ENCODE measurements around the gene OSBP2.

OSBP2 gene

DNA sequence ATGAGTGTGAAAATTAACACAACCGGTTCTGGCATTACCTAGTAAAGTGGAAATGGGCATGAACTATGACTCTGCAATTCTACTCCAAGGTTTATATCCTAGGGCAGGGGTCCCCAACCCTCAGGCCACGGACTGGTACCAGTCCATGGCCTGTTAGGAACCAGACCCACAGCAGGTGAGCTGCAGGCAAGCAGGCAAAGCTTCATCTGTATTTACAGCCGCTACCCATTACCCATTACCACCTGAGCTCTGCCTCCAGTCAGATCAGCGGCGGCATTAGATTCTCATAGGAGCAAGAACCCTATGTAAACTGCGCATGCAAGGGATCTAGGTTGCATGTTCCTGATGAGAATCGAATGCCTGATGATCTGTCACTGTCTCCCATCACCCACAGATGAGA is 224.1 kb downstream of the OSBP2 start:
- DNase-seq (ENCODE audit: low read depth), result no peak
- H3K4me3 ChIP-seq (ENCODE audit: low read depth, low read length), result no peak overlapping the region
- TF ChIP-seq, protein P1, sequence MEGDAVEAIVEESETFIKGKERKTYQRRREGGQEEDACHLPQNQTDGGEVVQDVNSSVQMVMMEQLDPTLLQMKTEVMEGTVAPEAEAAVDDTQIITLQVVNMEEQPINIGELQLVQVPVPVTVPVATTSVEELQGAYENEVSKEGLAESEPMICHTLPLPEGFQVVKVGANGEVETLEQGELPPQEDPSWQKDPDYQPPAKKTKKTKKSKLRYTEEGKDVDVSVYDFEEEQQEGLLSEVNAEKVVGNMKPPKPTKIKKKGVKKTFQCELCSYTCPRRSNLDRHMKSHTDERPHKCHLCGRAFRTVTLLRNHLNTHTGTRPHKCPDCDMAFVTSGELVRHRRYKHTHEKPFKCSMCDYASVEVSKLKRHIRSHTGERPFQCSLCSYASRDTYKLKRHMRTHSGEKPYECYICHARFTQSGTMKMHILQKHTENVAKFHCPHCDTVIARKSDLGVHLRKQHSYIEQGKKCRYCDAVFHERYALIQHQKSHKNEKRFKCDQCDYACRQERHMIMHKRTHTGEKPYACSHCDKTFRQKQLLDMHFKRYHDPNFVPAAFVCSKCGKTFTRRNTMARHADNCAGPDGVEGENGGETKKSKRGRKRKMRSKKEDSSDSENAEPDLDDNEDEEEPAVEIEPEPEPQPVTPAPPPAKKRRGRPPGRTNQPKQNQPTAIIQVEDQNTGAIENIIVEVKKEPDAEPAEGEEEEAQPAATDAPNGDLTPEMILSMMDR (IDR thresholded peaks at IDR 0.05; ENCODE audit: low read depth, low read length, missing control alignments), result no peak
- in situ Hi-C loops (cut with HindIII; ENCODE audit: low sequenced_read_pairs), result no loop called here

DNA sequence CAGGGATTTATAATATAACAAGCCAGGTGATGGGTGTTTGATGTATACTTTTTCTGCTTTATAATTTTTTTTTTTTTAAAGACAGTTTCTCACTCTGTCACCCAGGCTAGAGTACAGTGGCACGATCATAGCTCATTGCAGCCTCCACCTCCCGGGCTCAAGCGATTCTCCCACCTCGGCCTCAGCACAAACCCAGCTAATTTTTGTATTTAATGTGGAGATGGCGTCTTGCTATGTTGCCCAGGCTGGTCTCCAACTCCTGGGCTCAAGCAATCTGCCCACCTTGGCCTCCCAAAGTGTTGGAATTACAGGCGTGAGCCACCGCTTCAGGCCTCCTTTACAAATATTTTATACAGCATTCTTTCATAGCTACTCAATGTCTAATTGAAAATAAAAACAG is 225.3 kb downstream of the OSBP2 start:
- TF ChIP-seq, protein P1 (IDR thresholded peaks at IDR 0.05; ENCODE audit: low read depth, low read length, missing control alignments), result no peak
- no peak for DNase-seq (ENCODE audit: low read depth)
- no peak overlapping the region for H3K4me3 ChIP-seq (ENCODE audit: low read depth, low read length)
- in situ Hi-C loops (cut with HindIII; ENCODE audit: low sequenced_read_pairs), result no loop called here

DNA sequence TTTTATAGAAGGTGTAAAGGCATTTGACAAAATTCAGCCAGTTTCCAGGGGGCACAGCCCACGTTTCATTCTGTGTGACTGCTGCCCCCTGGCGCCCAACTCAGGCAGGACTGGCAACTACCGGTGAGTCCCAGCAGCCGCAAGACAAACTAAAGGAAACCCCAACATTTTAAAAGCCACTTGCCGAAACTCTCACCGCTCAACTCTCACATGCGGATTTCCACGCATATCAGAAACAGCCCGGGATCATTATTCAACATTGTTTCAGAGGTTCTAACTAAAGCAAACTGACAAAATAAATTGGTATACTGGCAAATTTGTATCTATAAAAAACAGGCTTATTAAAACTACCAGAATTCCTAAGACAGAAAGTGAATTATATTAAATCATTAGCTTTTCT is 225.7 kb downstream of the OSBP2 start:
- in situ Hi-C loops (cut with HindIII; ENCODE audit: low sequenced_read_pairs), result no loop called here
- TF ChIP-seq, protein P1 (IDR thresholded peaks at IDR 0.05; ENCODE audit: low read depth, low read length, missing control alignments), result peak; percentile 85
- peak; percentile 28 for DNase-seq (ENCODE audit: low read depth)
- H3K4me3 ChIP-seq (ENCODE audit: low read depth, low read length), result no peak overlapping the region

DNA sequence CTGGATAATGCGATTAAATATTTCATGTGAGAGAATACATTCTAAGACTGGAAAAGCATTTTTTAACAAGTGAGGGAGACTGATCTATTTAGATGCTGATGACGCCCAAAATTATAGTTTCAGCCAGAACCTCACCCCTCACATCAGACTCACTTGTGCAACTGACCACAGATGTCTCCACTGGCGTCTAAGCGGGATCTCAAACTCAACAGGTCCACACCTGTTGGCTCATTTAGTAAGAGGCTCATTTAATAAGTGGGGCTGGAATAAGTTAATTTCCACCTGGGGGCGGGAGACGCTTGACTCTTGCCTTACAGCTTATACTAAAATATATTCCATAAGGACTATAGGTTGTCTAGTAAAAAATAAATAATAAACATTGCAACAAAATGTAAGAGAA is 226.4 kb downstream of the OSBP2 start:
- DNase-seq (ENCODE audit: low read depth), result no peak
- in situ Hi-C loops (cut with HindIII; ENCODE audit: low sequenced_read_pairs), result no loop called here
- H3K4me3 ChIP-seq (ENCODE audit: low read depth, low read length), result no peak overlapping the region
- TF ChIP-seq, protein P1 (IDR thresholded peaks at IDR 0.05; ENCODE audit: low read depth, low read length, missing control alignments), result no peak

DNA sequence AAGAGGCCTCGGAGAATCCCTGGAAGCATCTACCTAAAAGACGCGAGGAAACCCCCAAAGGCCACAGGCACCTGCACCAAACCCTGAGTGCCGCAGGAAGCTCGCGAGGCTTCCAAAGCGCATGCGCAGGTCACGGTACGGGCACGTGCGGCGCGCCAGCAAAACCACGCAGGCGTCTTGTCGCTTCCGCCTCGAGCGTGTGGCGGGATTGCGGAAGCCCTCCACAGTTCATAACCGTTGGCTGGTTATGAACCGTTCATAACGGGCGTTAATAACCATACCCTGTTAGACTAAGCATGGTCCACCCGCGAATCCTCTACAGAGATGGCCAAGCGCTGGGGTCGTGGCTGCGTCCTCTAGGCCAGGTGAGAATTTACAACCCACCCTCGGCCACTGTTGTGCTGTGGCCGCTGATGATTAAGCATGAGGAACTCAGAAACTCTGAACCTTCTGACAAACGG is 227.5 kb downstream of the OSBP2 start:
- peak overlapping the region; percentile 14 for H3K4me3 ChIP-seq (ENCODE audit: low read depth, low read length)
- no peak for DNase-seq (ENCODE audit: low read depth)
- TF ChIP-seq, protein P1 (IDR thresholded peaks at IDR 0.05; ENCODE audit: low read depth, low read length, missing control alignments), result no peak
- in situ Hi-C loops (cut with HindIII; ENCODE audit: low sequenced_read_pairs), result no loop called here

DNA sequence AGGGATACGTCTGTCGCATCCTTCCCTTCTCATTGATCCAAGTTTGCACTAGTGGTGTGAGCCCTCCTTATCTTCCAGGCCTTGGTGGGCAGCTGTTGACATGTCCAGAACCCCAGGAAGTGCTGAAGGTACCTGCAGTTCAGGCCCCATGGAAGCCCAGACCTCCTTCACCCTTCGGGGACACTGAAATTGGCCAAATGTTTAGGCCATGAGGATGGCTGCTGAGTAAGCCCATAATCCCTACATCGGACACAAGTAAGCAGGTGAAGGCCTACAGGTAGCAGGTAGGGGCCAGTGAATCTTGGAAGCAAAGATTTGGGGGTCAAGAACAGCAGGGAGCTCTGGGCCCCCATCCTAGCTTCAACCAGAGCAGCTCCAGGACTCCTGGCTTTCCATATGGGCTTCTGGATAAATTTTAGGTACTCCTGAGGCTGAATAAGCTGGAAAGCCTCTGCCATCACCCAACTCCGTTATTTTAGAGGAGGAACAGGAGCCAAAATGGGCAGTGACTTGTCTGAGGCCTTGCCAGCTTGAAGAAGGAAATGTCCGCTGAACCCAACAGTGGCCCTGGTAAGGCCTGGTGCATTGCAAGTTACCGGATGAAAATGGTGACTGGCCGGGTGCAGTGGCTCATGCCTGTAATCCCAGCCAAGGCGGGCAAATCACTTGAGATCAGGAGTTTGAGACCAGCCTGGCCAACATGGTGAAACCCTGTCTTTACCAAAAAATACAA is 228.7 kb downstream of the OSBP2 start:
- in situ Hi-C loops (cut with HindIII; ENCODE audit: low sequenced_read_pairs), result no loop called here
- TF ChIP-seq, protein P1 (IDR thresholded peaks at IDR 0.05; ENCODE audit: low read depth, low read length, missing control alignments), result no peak
- no peak for DNase-seq (ENCODE audit: low read depth)
- no peak overlapping the region for H3K4me3 ChIP-seq (ENCODE audit: low read depth, low read length)

Data from astrocyte of the cerebellum (primary cell).